Adrenal gland (tissue), 12 donors: ENCODE measurements around the gene KRT78. TPM values are rescaled to one million over a fixed set of nuclear protein-coding genes. Genes with fewer than 3 reads are reported as not detected.

Experiments
- DNase-seq, 7 donors: peaks; one replicate each; pipeline ENCODE4 v3.0.0-alpha.2; 2019 to 2020
- H3K27ac ChIP-seq, 5 donors: fragments of 200-600 bp; sonication (generic) in 4 of 5; 1 replicate in 3 of 5; 2 replicates in 2 of 5; pipeline versions ENCODE4 v1.5.1 to v1.8.0; 2016 to 2020; ENCODE audit warnings: mild to moderate bottlenecking in 1 of 5
- H3K27me3 ChIP-seq: fragments of 200-600 bp; 2 replicates; pipeline ENCODE4 v1.8.0; 2021
- H3K36me3 ChIP-seq, 2 donors: fragments of 200-600 bp; replicated peaks in 1 of 2; 1 replicate in 1 of 2; 2 replicates in 1 of 2; pipeline versions ENCODE4 v1.5.1 to v1.8.0; 2018 to 2022
- H3K4me1 ChIP-seq, 2 donors: fragments of 200-600 bp; replicated peaks in 1 of 2; 1 replicate in 1 of 2; 2 replicates in 1 of 2; pipeline versions ENCODE4 v1.5.1 to v1.8.0; 2018 to 2021
- H3K4me3 ChIP-seq, 4 donors: fragments of 200-600 bp; sonication (generic) in 3 of 4; one replicate each; pipeline ENCODE4 v1.5.1; 2016 to 2018
- H3K9me3 ChIP-seq, 3 donors: fragments of 200-600 bp; sonication (generic) in 1 of 3; replicated peaks in 1 of 3; 1 replicate in 2 of 3; 2 replicates in 1 of 3; pipeline versions ENCODE4 v1.5.1 to v1.8.0; 2016 to 2021
- CTCF ChIP-seq, 6 experiments: fragments of 450-650 bp in 4 of 6; fragments of 200-600 bp in 2 of 6; sonication (generic) in 1 of 6; IDR thresholded peaks; 1 replicate in 5 of 6; 2 replicates in 1 of 6; pipeline versions ENCODE4 v1.5.1 to v1.8.0; 2016 to 2021; ENCODE audit warnings: antibody characterized with exemption in 6 of 6, mild to moderate bottlenecking in 2 of 6, moderate library complexity in 1 of 6
- POLR2A ChIP-seq, 2 donors: fragments of 450-650 bp; IDR thresholded peaks; one replicate each; pipeline ENCODE4 v1.6.1; 2017; ENCODE audit warnings: antibody characterized with exemption in 2 of 2, mild to moderate bottlenecking in 2 of 2, moderate library complexity in 1 of 2
- WGBS, 4 donors: extraction: QIAGEN DNeasy Blood & Tissue Kit in 2 of 4; methylation state at CpG; one replicate each; pipeline versions ENCODE4 v1.1.5 to v1.1.7; 2013 to 2017; 5-methylcytosine and 5-hydroxymethylcytosine counted together
- intact Hi-C, 2 donors: fragments of 100-400 bp; cut with DNase I; formaldehyde crosslinking; loops; one replicate each; pipeline versions ENCODE4 v1.14.1 to v1.15.0; 2022 to 2023
- polyA plus RNA-seq, 3 donors: library from polyadenylated mRNA; stranded (reverse); fragments of 200-250 nt in 2 of 3; fragments of 350-450 nt in 1 of 3; fragmentation: Illumina TruSeq in 1 of 3; extraction: RNeasy Lipid Tissue Mini Kit (QIAGEN cat#74804) in 1 of 3; gene quantifications; one replicate each; pipeline ENCODE4 v1.2.3, GENCODE V29; 2013 to 2014
- total RNA-seq, 9 donors: library from RNA; depleted of rRNA in 4 of 9; stranded (reverse); fragments of >200 nt in 4 of 9; fragments of 120-200 nt in 1 of 9; fragmentation: NEBNext Ultra II Directional in 1 of 9; extraction: Animal tissue kit (Norgen Biotek cat#: 25700) in 1 of 9; gene quantifications; one replicate each; pipeline versions ENCODE4 v1.1.0 to v1.2.4, GENCODE V29; 2013 to 2023
- donor health status: healthy with polysubstance abuse.
- donor health status: Bipolar disorder and iron deficiency.
- donor health status: DM: yes; HTN: yes; CAD: no.
- donor health status: DM: no; HTN: no; CAD: no.
- donor health status: DM: no; HTN: no; CAD: no.
- donor health status: DM: yes; HTN: yes; CAD: no.

Gene KRT78
- total and polyA plus RNA-seq, 12 donors = 0.34 TPM; not detected in 11

- Histone ChIP-seq H3K4me3 (no peak overlapping the region), H3K36me3 (no peaks in the 10 kb centered on the region), H3K27me3 (peaks cover 12% of the 10 kb centered on the region), H3K27ac (no peak overlapping the region), H3K4me1 (no peaks in the 10 kb centered on the region), H3K9me3 (no peaks in the 10 kb centered on the region)
- TF ChIP-seq CTCF (IDR thresholded peaks at IDR 0.05) (no peak), POLR2A (IDR thresholded peaks at IDR 0.05) (no peak)
- intact Hi-C loops = no loop called here
- WGBS, 4 donors = 80 to 90% (median 87%) methylated on average over 4 to 15 of the region's 15 CpGs
- no peak for DNase-seq
Observed at GRCh38 chr12:52823761-52824450, 24.9 kb downstream of the KRT78 start.

- WGBS, 4 donors = 70 to 76% (median 72%) methylated on average over 9 to 16 of the region's 16 CpGs
- Histone ChIP-seq H3K27ac (no peak overlapping the region), H3K9me3 (no peaks in the 10 kb centered on the region), H3K27me3 (peaks cover 13% of the 10 kb centered on the region), H3K36me3 (no peaks in the 10 kb centered on the region), H3K4me3 (no peak overlapping the region), H3K4me1 (no peaks in the 10 kb centered on the region)
- intact Hi-C loops = no loop called here
- DNase-seq = no peak
- TF ChIP-seq POLR2A (IDR thresholded peaks at IDR 0.05) (no peak), CTCF (IDR thresholded peaks at IDR 0.05) (no peak)
Observed at GRCh38 chr12:52822771-52823510, 25.9 kb downstream of the KRT78 start.

GRCh38 chr12:52821826-52822660, 26.8 kb downstream of the KRT78 start:
- Histone ChIP-seq H3K4me1 (no peaks in the 10 kb centered on the region), H3K36me3 (no peaks in the 10 kb centered on the region), H3K27me3 (peaks cover 13% of the 10 kb centered on the region), H3K27ac (no peak overlapping the region), H3K9me3 (no peaks in the 10 kb centered on the region), H3K4me3 (no peak overlapping the region)
- no peak for DNase-seq
- WGBS, 4 donors = 65 to 82% (median 77%) methylated on average over 2 to 10 of the region's 10 CpGs
- TF ChIP-seq POLR2A (IDR thresholded peaks at IDR 0.05) = no peak
- no peak for TF ChIP-seq CTCF (IDR thresholded peaks at IDR 0.05)
- intact Hi-C loops = no loop called here
